GM15510 (cell line): ENCODE data around the gene MAGI2.

Source experiments
- POLR2A ChIP-seq: IDR thresholded peaks from 3 replicates; pipeline ENCODE4 v1.6.1; 2011; ENCODE audit warnings: borderline replicate concordance; ENCODE audit not compliant: insufficient read length; ENCODE audit errors: extremely low read depth

The MAGI2 gene

GRCh38 chr7:79285756-79286155, 167.7 kb downstream of the MAGI2 start:
- TF ChIP-seq POLR2A: no peak

- no peak for TF ChIP-seq POLR2A
Observed at GRCh38 chr7:79284211-79284610, 169.3 kb downstream of the MAGI2 start.

GRCh38 chr7:79282882-79283602, 170.4 kb downstream of the MAGI2 start:
- TF ChIP-seq POLR2A: no peak

- TF ChIP-seq POLR2A: no peak
Observed at GRCh38 chr7:79282070-79282694, 171.3 kb downstream of the MAGI2 start.

DNA sequence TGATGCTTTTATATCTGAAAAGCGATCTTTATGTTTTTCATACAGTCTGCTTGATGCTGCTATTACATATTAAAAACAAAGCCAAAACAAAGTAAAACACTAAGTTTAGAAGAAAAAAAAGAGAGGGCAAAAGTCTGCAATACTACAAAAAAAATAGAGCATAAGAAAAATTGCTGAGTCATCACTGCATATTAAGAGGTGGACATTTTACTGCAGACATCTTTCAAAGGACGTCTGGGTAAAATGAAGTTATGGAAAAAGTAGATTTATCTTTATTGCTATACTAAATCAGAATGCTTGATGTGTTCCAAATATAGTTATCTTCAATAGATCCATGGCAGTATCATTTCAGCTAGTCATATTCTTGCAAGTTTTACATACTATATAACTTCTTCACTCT, 172.0 kb downstream of the MAGI2 start:
- TF ChIP-seq POLR2A: no peak

GRCh38 chr7:79272938-79273337, 180.5 kb downstream of the MAGI2 start:
- TF ChIP-seq POLR2A: no peak

- no peak for TF ChIP-seq POLR2A
Observed at GRCh38 chr7:79272066-79272669, 181.3 kb downstream of the MAGI2 start.

DNA sequence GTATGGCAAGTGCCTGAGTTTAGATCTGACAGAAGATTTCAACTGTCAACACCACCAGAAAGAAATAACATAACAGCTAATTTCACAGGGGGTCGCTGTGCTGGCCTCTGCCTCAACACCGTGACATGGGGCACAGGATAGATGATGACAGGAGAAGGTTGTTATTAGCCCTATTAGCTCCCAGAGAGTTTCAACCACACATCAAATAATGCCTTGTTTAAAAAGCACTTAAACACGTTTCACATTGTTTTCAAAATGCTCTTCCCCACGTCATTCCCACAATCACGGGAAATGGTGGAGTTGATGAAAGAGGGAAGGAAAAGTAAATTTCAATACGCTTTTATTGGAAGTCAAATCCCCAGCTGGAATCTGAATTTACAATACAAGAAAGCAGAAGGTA, 184.7 kb downstream of the MAGI2 start:
- TF ChIP-seq POLR2A: no peak

- TF ChIP-seq POLR2A: no peak
Observed at GRCh38 chr7:79258826-79259225, 194.6 kb downstream of the MAGI2 start.

DNA sequence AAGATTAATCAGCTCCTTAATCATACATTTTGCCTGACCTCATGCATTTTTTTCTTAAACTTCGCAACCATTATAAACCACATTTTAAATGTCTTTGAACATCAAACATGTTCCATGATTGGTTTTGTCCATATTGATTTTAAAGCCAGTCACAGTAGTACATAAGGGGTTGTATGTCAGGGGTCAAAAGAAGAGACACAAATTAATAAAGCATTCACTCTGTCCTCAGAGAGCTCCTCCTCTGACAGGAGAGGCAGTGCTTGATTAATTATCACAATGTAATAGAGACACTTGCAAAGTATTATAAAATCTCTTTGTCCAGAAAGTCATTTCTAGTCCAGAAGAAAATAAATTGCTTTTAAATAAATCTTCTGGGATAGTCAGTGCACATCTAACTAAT, 195.5 kb downstream of the MAGI2 start:
- TF ChIP-seq POLR2A: no peak

DNA sequence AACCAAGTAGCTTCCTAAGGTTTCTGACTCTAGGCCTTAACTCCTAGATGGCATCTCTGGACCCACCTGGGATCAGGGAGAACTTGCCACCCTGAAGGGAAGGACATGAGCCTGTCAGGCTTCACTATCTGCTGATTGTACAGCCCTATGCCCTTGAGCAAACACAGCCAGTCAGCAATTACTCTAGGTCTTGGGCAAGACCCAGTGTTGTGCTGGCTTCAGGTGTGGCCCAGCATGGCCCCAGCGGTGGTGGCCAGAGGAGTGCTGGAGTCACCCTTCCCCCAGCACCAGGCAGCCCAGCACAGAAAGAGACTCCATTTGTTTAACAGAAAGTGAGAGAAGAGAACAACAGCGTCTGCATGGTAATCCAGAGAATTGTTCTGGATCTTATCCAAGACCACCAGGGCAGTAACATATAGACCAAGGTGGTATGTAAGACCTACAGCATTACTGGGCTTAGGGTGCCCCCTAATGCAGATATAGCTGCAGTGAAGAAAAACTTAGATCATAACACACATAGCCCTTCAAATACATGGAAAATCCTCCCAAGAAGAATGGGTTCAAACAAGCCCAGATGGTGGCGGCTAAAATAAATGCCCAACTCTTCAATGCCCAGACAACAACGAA, 207.7 kb downstream of the MAGI2 start:
- TF ChIP-seq POLR2A: no peak

DNA sequence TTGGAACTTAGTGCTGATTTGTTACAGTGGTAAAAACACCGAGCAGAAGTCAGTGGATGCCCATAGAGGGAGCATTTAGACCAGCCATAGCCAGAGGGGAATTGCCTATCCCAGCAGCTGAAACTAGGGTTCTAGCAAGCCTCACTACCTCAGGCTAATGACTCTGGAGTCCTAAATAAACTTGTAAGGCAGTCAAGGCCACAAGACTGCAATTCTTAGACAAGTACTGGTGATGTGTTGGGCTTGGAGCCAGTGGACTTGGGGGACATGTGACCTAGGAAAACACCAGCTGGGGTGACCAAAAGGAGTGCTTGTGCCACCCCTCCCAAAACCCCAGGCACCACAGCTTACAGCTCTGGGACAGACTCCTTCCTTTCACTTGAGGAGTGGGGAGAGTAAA, 209.0 kb downstream of the MAGI2 start:
- no peak for TF ChIP-seq POLR2A

GRCh38 chr7:79241288-79242060, 212.0 kb downstream of the MAGI2 start:
- no peak for TF ChIP-seq POLR2A

DNA sequence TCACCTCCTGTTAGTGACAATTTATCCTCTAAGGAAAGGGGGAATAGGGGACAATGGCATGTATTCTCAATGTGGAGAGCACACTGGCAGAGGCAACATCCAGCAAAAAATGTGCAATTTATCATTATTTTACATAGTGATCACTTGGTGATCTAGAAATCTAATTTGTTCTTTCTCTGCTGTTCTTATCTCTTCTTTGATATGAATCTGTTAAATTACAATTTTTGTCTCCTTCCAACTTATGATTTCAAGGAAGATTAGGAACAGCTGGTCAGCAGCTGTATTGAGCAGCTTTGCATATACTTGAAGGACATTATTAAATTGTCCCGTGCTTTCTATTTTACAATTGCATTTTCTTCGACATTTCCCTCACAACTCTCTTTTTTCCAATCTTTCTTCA, 213.1 kb downstream of the MAGI2 start:
- TF ChIP-seq POLR2A: no peak
